Measurements from ENCODE around the gene RNF145. TPM values are rescaled to one million over a fixed set of nuclear protein-coding genes. Genes with fewer than 3 reads are reported as not detected.

RNF145 gene
- total RNA-seq = 40.3 and 51.8 TPM in 2 replicates

GRCh38 chr5:159209438-159210209 is at the start of gene RNF145:
Gene RNF145 (minus strand): TSS chr5:159209553. CDS start chr5:159203617, 5,936 bp downstream.

Other genes starting within 250 kb of the RNF145 start
- 2.4 and 2.9 TPM in 2 replicates for gene EBF1, start 109.6 kb downstream of the RNF145 start, total RNA-seq
- 20.9 and 25.2 TPM in 2 replicates for gene UBLCP1, start 53.7 kb upstream of the RNF145 start, total RNA-seq
- gene IL12B, start 120.9 kb upstream of the RNF145 start, total RNA-seq = not detected in 2 replicates